ENCODE results near the gene EFNA4. TPM values are rescaled to one million over a fixed set of nuclear protein-coding genes. Genes with fewer than 3 reads are reported as not detected.

EFNA4 gene
- total and polyA plus RNA-seq, 9 of the 15 experiments (the other 6 are each of a cell fraction or from before 2014, with no cell fraction given): 0.68 to 7.4 (median 6.1) TPM

DNA sequence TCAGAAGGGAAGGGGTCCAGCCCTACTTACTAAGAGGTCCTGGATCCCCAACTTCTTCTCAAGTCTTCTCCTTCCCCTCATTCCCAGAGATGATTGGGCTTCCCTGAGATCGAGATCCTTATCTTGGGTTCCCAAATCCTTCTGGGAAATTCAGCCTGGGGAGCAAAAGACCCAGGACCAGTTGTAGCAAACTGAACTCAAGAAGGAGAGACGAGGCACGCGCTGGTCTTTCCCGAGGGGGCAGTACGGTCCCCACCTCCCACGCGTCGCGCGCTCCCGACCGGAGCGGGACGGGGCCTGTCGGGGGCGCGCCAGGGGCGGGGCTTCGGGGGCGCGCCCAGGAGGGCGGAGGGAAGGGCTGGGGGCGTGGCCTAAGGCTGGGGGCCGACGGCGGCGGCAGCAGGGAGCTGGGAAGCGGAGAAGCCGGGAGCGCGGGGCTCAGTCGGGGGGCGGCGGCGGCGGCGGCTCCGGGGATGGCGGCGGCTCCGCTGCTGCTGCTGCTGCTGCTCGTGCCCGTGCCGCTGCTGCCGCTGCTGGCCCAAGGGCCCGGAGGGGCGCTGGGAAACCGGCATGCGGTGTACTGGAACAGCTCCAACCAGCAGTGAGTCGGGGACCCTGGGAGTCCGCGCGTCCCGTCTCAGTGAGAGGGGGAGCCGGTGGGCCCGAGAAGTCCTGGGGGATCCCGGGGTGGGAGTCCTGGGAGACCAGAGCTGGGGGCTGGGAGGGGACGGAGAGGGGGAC is 15.1 kb downstream of the EFNA4 start, which contains the start of gene EFNA3 (continued):
- TF ChIP-seq ZBTB7A (IDR thresholded peaks at IDR 0.05; ENCODE audit: borderline replicate concordance, control insufficient read depth, low read depth, low read length) (peak; percentile 49; the same call in 1 of the 2 replicates), NCOA6 (IDR thresholded peaks at IDR 0.05) (peak; percentile 73; the same call in 1 of the 2 replicates), TCF7 (IDR thresholded peaks at IDR 0.05; ENCODE audit: borderline replicate concordance) (no peak), MYC (IDR thresholded peaks at IDR 0.05; ENCODE audit: low read depth, low read length) (peak; percentile 33; the same call in 1 of the 2 replicates), MYC (CRISPR knock-in tag; IDR thresholded peaks at IDR 0.05; ENCODE audit: borderline replicate concordance, low read depth) (no peak), KLF16 (IDR thresholded peaks at IDR 0.05) (peak; percentile 46), ZNF12 (CRISPR knock-in tag; IDR thresholded peaks at IDR 0.05) (no peak), KAT2B (IDR thresholded peaks at IDR 0.05; ENCODE audit: low read depth, low read length) (no peak), NRF1 (conservative IDR thresholded peaks at IDR 0.05 in 1 of 2, IDR thresholded peaks at IDR 0.05 in 1 of 2) (peak in 1 of 2 experiments; percentile 14; a peak in 1 of 4 replicates), ZZZ3 (IDR thresholded peaks at IDR 0.05) (no peak), RBFOX2 (IDR thresholded peaks at IDR 0.05; ENCODE audit: low read depth, low read length) (peak; percentile 38; the same call in 1 of the 2 replicates), SMAD4 (CRISPR knock-in tag; conservative IDR thresholded peaks at IDR 0.05) (peak; percentile 74), ZNF197 (CRISPR knock-in tag; IDR thresholded peaks at IDR 0.05; ENCODE audit: low read depth) (peak; percentile 81; the same call in 1 of the 2 replicates), NFIC (IDR thresholded peaks at IDR 0.05) (peak; percentile 79), GABPB1 (CRISPR knock-in tag; IDR thresholded peaks at IDR 0.05) (0 out of 2 replicates have a peak, but pooled peaks have one; percentile 16), ASH1L (IDR thresholded peaks at IDR 0.05; ENCODE audit: borderline replicate concordance, low read depth, partially characterized antibody) (peak; percentile 29), GATAD2B (IDR thresholded peaks at IDR 0.05; ENCODE audit: borderline replicate concordance) (0 out of 2 replicates have a peak, but pooled peaks have one; percentile 68)
- TF ChIP-seq, protein P1, sequence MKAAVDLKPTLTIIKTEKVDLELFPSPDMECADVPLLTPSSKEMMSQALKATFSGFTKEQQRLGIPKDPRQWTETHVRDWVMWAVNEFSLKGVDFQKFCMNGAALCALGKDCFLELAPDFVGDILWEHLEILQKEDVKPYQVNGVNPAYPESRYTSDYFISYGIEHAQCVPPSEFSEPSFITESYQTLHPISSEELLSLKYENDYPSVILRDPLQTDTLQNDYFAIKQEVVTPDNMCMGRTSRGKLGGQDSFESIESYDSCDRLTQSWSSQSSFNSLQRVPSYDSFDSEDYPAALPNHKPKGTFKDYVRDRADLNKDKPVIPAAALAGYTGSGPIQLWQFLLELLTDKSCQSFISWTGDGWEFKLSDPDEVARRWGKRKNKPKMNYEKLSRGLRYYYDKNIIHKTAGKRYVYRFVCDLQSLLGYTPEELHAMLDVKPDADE (conservative IDR thresholded peaks at IDR 0.05; ENCODE audit: control insufficient read depth, low read depth, low read length): 0 out of 2 replicates have a peak, but pooled peaks have one; percentile 10
- TF ChIP-seq, protein P2, sequence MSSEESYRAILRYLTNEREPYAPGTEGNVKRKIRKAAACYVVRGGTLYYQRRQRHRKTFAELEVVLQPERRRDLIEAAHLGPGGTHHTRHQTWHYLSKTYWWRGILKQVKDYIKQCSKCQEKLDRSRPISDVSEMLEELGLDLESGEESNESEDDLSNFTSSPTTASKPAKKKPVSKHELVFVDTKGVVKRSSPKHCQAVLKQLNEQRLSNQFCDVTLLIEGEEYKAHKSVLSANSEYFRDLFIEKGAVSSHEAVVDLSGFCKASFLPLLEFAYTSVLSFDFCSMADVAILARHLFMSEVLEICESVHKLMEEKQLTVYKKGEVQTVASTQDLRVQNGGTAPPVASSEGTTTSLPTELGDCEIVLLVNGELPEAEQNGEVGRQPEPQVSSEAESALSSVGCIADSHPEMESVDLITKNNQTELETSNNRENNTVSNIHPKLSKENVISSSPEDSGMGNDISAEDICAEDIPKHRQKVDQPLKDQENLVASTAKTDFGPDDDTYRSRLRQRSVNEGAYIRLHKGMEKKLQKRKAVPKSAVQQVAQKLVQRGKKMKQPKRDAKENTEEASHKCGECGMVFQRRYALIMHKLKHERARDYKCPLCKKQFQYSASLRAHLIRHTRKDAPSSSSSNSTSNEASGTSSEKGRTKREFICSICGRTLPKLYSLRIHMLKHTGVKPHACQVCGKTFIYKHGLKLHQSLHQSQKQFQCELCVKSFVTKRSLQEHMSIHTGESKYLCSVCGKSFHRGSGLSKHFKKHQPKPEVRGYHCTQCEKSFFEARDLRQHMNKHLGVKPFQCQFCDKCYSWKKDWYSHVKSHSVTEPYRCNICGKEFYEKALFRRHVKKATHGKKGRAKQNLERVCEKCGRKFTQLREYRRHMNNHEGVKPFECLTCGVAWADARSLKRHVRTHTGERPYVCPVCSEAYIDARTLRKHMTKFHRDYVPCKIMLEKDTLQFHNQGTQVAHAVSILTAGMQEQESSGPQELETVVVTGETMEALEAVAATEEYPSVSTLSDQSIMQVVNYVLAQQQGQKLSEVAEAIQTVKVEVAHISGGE (CRISPR knock-in tag; IDR thresholded peaks at IDR 0.05): peak in 1 of 3 experiments; percentile 36; a peak in 1 of 6 replicates
- TF ChIP-seq, protein P3, sequence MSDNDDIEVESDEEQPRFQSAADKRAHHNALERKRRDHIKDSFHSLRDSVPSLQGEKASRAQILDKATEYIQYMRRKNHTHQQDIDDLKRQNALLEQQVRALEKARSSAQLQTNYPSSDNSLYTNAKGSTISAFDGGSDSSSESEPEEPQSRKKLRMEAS (CRISPR knock-in tag; IDR thresholded peaks at IDR 0.05): peak; percentile 76

Data from K562 (cell line).